22Rv1 (cell line): ENCODE results near the gene ALKBH7.

Experiments
- CTCF ChIP-seq: fragments of 450-650 bp; IDR thresholded peaks from 2 replicates; pipeline ENCODE4 v1.5.1; 2017; ENCODE audit warnings: mild to moderate bottlenecking
- ZFX ChIP-seq: fragments of 450-650 bp; IDR thresholded peaks from 2 replicates; pipeline ENCODE4 v1.6.1; 2017; ENCODE audit warnings: antibody characterized with exemption, borderline replicate concordance

GRCh38 chr19:6384381-6384780, 11.8 kb downstream of the ALKBH7 start:
- TF ChIP-seq CTCF (no peak), ZFX (no peak)
